Upper lobe of left lung (tissue), 4 donors: Measurements from ENCODE around the gene NEDD8.

Experiments
- EP300 ChIP-seq, 4 donors: sonication (generic); formaldehyde crosslinking; IDR thresholded peaks; one replicate each; pipeline ENCODE4 v1.5.1; 2017; ENCODE audit warnings: antibody characterized with exemption in 4 of 4, control low read depth in 2 of 4
- POLR2A ChIP-seq, 4 donors: fragments of 450-650 bp; IDR thresholded peaks; one replicate each; pipeline ENCODE4 v1.5.1; 2016 to 2017; ENCODE audit warnings: antibody characterized with exemption in 4 of 4, mild to moderate bottlenecking in 2 of 4
- POLR2AphosphoS5 ChIP-seq, 2 donors: sonication (generic); formaldehyde crosslinking; IDR thresholded peaks; one replicate each; pipeline ENCODE4 v1.5.1; 2017; ENCODE audit warnings: antibody characterized with exemption in 2 of 2
- TF ChIP-seq, protein P1 (sequence below), 6 experiments: fragments of 450-650 bp in 4 of 6; fragments of 200-600 bp in 2 of 6; sonication (generic) in 2 of 6; IDR thresholded peaks; one replicate each; pipeline ENCODE4 v1.5.1; 2016 to 2019; ENCODE audit warnings: antibody characterized with exemption in 6 of 6

DNA sequence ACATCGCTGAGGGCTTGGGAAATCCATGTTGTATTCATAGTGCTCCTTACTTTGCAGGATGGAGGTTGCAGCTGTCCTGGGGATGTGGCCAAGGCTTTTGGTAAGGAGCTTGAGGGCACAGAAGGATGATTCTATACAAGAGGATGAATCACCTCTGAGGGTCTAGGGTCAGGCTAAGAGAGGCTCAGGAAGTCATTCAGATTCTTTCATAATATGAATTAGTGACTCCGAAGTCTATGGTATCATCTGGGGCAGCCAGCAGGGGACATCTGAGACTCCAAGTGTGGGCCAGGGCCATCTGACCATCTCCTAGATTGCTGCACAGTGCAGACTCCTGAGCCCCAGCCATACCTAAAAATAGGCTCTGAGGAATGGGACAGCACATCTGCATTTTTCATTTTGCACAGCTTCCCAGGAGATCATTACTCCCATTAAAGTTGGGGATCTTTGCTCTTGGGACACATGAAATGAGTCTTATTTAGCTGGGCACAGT lies 5.3 kb upstream of the NEDD8 start:
- TF ChIP-seq, protein P1, sequence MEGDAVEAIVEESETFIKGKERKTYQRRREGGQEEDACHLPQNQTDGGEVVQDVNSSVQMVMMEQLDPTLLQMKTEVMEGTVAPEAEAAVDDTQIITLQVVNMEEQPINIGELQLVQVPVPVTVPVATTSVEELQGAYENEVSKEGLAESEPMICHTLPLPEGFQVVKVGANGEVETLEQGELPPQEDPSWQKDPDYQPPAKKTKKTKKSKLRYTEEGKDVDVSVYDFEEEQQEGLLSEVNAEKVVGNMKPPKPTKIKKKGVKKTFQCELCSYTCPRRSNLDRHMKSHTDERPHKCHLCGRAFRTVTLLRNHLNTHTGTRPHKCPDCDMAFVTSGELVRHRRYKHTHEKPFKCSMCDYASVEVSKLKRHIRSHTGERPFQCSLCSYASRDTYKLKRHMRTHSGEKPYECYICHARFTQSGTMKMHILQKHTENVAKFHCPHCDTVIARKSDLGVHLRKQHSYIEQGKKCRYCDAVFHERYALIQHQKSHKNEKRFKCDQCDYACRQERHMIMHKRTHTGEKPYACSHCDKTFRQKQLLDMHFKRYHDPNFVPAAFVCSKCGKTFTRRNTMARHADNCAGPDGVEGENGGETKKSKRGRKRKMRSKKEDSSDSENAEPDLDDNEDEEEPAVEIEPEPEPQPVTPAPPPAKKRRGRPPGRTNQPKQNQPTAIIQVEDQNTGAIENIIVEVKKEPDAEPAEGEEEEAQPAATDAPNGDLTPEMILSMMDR (IDR thresholded peaks at IDR 0.05), result no peak
- TF ChIP-seq POLR2AphosphoS5 (IDR thresholded peaks at IDR 0.05) (no peak), POLR2A (IDR thresholded peaks at IDR 0.05) (no peak), EP300 (IDR thresholded peaks at IDR 0.05) (no peak)
